Activated gamma-delta T cell (primary cell): ENCODE data around the gene SEMA6B.
"Not testable (repeated sequence)": the region's sequence is repeated elsewhere in the genome, so short reads cannot be mapped to it uniquely, and the experiment has no call there.

Experiments
- DNase-seq: peaks from one replicate; lab custom pipeline; 2025; lab: John Stamatoyannopoulos, UW

Gene SEMA6B

DNA sequence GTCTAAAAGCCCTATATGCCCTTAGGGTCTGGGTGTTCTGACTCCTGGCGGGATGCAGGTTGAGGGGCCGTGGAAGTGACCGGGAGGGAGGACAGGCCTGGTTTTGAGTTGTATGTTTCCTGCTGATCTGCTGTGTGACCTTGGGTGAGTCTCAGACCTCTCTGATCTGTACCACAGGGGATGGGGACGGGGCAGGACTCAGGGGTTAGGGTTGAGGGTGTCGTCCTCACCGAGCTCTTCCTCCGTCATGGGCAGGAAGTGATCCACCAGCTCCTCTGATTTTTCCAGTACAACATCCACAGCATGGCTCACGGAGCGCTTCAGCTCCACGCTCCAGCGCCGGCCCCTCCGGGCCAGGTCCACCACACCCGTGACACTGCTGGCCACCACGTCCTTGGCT is 30.6 kb downstream of the SEMA6B start:
- no peak for DNase-seq

DNA sequence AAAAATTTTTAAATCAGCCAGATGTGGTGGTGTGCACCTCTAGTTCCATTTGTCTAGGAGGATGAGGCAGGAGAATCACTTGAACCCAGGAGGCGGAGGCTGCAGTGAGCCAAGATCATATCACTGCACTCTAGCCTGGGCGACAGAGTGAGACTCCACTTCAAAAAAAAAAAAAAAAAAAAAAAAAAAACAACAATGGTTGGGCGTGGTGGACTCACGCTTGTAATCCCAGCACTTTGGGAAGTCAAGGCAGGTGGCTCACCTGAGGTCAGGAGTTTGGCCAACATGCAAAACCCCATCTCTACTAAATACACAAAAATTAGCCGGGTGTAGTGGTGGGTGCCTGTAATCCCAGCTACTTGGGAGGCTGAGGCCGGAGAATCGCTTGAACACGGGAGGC is 32.1 kb downstream of the SEMA6B start:
- not testable (repeated sequence) for DNase-seq

DNA sequence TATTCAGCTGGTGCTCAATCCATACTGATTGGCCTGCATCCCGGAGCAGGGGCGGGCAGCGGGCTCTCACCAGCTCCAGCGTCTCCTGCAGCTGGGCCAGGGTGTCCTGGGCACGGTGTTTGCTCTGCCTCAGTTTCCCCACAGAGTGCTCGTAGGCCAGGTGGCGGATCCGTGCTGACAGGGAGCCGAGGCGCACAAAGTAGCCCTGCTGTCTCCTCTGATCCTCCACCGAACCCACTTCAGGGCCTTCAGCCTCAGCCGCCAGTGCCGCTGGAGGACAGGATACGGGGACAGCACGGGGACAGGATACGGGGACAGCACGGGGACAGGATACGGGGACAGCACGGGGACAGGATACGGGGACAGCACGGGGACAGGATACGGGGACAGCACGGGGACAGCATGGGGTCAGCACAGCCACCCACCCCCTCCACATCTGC is 33.9 kb downstream of the SEMA6B start:
- no peak for DNase-seq

- DNase-seq, result no peak
These were observed 34.5 kb downstream of the SEMA6B start for GRCh38 chr19:4524808-4525562.

GRCh38 chr19:4523306-4524110 is 36.0 kb downstream of the SEMA6B start:
- DNase-seq, result no peak

GRCh38 chr19:4522291-4523002 is 37.0 kb downstream of the SEMA6B start:
- no peak for DNase-seq

DNA sequence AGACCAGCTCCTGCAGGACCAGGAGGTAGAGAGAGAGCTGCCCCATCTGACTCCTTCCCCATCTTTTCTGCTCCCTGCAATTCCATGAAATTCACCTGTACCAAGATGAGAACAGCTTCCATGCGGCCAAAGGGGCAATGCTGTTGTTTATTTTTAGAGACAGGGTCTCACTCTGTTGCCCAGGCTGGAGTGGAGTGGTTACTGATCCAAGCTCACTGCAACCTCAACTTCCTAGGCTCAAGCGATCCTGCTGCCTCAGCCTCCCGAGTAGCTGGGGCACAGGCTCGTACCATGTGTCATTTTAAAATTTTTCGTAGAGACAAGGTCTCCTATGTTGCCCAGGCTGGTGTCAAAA is 37.6 kb downstream of the SEMA6B start:
- no peak for DNase-seq

- no peak for DNase-seq
These were observed 38.2 kb downstream of the SEMA6B start for GRCh38 chr19:4521170-4521887.

DNA sequence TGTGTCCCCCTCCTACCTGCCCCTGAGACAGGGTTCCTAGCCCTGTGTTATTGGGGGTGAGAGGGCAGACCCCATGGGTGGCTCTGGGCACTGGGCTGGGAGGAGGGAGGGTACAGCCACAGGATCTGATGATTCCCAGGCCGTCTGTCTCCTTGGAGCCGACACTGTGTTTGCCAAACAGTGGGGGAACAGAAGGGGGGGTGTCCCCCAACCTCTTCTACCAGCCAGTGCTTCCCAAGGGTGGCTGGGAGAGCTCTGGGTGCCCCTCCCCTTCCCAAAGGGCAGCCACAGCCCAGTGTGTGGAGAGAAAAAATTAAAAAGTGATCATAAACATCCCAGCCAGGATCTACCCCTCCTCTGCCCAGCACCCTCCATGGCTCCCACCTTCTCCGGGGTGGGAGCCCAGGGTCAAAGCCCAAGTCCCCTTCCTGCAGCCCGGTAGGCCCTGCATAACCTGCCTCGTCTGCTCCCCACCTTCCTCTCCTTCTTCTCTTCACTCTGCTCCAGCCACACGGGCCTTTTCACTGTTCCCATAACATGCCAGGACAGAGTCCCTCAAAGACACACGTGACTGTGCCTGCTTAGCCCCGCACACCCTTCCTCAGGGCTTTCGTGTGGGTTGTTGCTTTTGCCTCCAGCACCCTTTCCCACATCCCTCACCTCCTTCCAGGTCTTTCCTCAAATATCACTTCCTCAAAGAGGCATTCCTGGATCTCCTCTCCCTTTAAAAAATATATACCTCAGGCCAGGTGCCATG is 39.8 kb downstream of the SEMA6B start:
- DNase-seq, result no peak

GRCh38 chr19:4519172-4519496 is 40.4 kb downstream of the SEMA6B start:
- no peak for DNase-seq

- no peak for DNase-seq
These were observed 40.9 kb downstream of the SEMA6B start, which contains the start of gene PLIN4 for GRCh38 chr19:4518345-4519171. TSS of gene PLIN4 (minus strand) at chr19:4518486. CDS start at chr19:4518272, 214 bp downstream.

DNA sequence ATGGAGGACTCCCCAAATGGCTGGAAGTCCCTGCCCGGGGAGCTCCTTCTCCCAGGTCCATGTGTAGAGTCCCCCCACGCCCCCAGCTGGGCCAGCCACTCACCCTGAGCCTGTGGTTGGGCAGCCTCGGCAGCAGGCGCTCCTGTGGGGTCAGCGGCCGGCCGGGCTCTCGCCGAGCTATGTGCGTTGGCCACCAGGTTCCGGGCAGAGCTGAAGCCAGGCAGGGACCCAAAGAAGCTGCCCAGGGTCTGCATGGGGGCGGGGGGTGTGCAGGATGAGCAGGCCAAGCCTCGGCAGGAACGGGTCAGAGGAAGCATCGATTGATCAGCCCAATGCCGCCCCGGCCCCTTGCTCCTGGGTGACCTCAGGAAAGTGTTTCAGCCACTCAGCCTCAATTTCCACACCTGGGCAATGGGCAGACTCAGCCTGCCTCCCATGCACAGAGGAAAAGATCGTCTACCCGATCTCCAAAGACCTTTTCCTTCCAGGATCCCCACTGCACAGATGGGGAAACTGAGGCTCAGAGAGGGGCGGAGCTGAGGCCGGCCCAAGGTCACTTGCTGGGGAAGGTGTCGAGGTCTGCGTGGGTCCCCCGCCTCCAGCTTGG is 41.9 kb downstream of the SEMA6B start:
- no peak for DNase-seq

DNA sequence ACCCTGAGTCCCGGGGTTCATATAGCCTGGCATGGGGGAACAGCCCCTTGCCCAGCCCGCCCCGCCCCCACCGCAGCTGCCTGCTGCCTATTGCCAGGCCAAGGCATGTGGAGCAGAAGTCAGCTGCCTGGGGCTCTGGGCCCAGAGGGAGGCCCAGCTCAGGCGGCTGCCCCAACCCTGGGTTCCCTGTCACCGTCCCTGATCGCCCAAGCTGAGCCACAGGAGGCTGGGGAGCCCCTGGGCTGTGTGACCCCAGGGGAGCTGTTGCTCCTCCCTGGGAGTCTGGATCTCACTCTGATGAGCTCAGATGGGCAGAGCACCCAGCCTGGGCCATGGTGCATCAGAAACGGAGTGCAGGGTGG is 42.6 kb downstream of the SEMA6B start:
- DNase-seq, result no peak

- no peak for DNase-seq
These were observed 43.1 kb downstream of the SEMA6B start for GRCh38 chr19:4516199-4516938.

DNA sequence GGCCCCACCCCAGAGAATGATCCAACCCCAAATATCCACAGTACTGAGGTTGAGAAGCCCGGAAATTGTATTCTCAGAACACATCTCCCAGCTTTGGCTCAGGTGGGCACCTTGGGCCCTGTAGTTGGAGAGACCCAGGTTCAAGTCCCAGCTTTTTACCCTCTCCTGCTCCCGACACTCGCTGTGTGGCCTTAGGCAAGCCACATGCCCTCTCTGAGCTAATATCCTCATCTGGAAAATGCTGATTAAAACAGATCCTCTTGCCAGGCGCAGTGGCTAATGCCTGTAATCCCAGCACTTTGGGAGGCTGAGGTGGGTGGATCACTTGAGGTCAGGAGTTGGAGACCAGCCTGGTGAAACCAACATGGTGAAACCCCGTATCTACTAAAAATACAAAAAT is 43.8 kb downstream of the SEMA6B start:
- no peak for DNase-seq

DNA sequence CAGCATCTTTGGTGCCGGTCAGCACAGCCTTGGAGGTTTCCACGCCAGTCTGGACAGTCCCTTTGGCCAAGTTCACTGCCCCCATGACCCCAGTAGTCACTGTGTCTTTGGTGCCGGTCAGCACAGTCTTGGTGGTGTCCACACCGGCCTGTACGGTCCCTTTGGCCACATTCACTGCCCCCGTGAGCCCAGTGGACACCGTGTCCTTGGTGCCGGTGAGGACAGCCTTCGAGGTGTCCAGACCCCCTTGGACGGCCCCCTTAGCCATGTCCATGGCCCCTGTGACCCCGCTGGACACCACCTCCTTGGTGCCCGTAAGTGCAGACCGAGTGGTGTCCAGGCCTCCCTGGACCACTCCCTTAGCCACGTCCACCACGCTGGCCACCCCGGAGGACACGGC is 46.2 kb downstream of the SEMA6B start:
- no peak for DNase-seq

GRCh38 chr19:4512070-4512469 is 47.4 kb downstream of the SEMA6B start:
- no peak for DNase-seq

DNA sequence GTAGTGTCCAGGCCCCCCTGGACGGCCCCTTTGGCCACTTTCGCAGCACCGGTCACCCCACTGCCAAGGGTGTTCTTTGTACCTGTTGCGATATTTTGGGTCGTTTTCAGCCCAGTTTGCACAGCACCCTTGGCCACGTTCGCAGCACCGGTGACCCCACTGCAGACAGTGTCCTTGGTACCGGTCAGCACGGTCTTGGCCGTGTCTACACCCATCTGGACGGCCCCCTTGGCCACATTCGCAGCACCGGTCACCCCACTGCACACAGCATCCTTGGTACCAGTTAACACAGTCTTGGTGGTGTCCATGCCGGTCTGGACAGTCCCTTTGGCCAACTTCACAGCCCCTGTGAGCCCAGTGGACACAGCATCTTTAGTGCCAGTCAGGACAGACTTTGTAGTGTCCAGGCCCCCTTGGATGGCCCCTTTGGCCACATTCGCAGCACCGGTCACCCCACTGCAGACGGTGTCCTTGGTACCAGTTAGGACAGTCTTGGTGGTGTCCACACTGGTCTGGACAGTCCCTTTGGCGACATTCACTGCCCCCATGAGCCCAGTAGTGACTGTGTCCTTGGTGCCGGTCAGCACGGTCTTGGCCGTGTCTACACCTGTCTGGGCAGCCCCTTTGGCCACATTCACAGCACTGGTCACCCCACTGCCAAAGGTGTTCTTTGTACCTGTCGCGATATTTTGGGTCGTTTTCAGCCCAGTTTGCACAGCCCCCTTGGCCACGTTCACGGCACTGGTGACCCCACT is 48.0 kb downstream of the SEMA6B start:
- DNase-seq, result no peak
